Sigmoid colon (tissue), 3 donors: ENCODE data around the gene OVOL2.

ENCODE experiments used
- CTCF ChIP-seq, 4 experiments: fragments of 450-650 bp in 3 of 4; fragments of 200-600 bp in 1 of 4; IDR thresholded peaks; one replicate each; pipeline ENCODE4 v1.5.1; 2016 to 2019; ENCODE audit warnings: antibody characterized with exemption in 4 of 4, mild to moderate bottlenecking in 3 of 4, moderate library complexity in 2 of 4
- POLR2A ChIP-seq, 2 donors: fragments of 450-650 bp; IDR thresholded peaks; one replicate each; pipeline ENCODE4 v1.6.1; 2016; ENCODE audit warnings: antibody characterized with exemption in 2 of 2, mild to moderate bottlenecking in 2 of 2, moderate library complexity in 2 of 2

- TF ChIP-seq CTCF (IDR thresholded peaks at IDR 0.05): no peak
- TF ChIP-seq POLR2A (IDR thresholded peaks at IDR 0.05): no peak
Observed at GRCh38 chr20:18009116-18009515, 48.6 kb downstream of the OVOL2 start.
